GM21737 (cell line): ENCODE results near the gene UGT2B10.
"Not testable (repeated sequence)": the region's sequence is repeated elsewhere in the genome, so short reads cannot be mapped to it uniquely, and the experiment has no call there.

Experiments used
- ATAC-seq: cut with Tn5 transposase; IDR thresholded peaks from one replicate; pipeline ENCODE4 v1.9.1; 2021; ENCODE audit warnings: mild to moderate bottlenecking, moderate library complexity; ENCODE audit not compliant: unreplicated experiment

The UGT2B10 gene

DNA sequence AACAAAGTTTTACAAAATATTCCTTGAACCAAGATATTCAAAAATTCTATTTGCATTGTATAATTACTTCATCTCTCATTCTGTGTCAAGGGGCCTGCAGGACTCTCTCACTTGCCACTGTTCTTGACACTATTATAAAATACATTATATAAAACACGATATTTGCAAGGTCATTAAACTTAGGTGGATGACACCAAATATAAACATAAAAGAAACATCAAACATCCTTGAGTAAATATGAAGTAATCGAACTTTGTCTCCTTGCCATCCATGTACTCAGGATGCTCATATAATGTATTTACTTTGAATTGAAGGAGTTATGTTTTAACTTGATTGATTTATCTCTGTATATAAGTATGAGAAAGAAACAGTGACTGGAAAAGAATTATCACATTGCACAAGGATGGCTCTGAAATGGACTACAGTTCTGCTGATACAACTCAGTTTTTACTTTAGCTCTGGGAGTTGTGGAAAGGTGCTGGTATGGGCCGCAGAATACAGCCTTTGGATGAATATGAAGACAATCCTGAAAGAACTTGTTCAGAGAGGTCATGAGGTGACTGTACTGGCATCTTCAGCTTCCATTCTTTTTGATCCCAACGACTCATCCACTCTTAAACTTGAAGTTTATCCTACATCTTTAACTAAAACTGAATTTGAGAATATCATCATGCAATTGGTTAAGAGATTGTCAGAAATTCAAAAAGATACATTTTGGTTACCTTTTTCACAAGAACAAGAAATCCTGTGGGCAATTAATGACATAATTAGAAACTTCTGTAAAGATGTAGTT lies at the start of gene UGT2B10:
TSS of gene UGT2B10 (plus strand) at position 378 of the 793 bp plus-strand sequence. CDS start at position 404, 26 bp downstream.
- not testable (repeated sequence) for ATAC-seq

DNA sequence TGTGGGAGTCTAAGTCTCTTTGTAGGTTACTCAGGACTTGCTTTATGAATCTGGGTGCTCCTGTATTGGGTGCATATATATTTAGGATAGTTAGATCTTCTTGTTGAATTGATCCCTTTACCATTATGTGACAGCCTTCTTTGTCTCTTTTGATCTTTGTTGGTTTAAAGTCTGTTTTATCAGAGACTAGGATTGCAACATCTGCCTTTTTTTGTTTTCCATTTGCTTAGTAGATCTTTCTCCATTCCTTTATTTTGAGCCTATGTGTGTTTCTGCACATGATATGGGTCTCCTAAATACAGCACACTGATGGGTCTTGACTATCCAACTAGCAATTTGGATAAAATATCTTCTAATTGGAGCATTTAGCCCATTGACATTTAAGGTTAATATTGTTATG lies 44.0 kb upstream of the UGT2B10 start:
- not testable (repeated sequence) for ATAC-seq

DNA sequence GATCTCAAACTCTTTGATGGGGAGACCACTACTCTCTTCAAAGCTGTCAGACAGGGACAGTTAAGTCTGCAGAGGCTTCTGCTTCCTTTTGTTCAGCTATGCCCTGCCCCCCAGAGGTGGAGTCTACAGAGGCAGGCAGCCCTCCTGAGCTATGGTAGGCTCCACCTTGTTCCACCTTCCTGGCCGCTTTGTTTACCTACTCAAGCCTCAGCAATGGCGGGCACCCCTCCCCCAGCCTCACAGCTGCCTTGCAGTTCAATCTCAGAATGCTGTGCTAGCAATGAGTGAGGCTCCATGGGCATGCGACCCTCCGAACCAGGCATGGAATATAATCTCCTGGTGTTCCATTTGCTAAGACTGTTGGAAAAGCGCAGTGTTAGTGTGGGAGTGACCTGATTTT lies 42.1 kb upstream of the UGT2B10 start:
- no peak for ATAC-seq

DNA sequence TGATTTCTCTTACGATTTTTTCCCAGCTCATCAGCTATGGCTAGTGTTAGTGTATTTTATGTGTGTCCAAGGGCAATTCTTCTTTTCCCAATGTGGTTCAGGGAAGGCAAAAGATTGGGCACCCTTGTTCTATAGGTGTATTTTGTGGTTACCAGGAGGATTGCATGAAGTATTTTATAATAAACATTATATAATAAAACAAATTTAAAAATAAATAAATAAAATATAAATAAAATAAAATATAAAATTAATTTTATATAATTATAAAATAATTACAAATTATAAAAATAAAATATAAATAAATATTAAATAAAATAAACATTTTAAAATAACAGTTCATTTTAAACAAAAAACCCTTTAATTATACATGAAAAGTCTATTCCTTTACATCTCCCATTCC lies 35.6 kb upstream of the UGT2B10 start:
- no peak for ATAC-seq

DNA sequence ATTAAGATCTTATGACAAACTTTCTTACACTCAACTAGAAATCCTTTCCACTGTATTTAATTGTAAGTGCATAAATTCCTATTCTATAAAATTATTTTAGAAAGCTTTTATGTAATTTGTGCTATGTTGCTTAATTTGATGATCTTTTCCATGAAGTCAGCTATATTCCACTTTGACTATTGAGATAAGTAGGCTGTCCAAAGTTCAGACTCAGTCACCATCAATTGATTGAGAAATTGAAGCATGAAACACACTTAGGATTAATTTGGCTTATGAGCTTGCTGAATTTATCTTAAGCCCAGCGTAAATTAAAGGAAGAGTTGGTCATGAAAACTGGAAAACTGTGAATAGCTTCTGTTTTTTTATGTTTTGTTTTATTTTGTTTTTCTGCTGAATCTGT lies 18.7 kb upstream of the UGT2B10 start:
- no peak for ATAC-seq

DNA sequence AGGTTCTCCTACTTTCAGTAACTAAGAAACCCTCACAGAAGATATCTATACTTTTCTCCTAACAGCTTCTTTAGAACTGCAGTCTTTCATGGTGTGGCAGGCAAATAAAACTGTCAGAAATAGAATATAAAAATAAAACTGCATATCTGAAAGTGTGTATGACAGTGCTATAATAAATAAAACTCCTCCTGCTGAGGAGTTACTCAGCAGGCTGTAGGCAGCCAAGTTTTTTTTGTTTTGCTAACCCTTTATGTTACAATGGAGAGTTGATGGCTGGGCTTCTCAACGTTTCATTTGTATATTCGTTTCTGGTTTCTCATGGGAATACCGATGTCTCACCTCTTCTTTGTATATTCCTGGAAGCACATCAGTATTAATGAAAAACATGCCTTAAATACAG lies 18.2 kb upstream of the UGT2B10 start:
- ATAC-seq, result no peak

DNA sequence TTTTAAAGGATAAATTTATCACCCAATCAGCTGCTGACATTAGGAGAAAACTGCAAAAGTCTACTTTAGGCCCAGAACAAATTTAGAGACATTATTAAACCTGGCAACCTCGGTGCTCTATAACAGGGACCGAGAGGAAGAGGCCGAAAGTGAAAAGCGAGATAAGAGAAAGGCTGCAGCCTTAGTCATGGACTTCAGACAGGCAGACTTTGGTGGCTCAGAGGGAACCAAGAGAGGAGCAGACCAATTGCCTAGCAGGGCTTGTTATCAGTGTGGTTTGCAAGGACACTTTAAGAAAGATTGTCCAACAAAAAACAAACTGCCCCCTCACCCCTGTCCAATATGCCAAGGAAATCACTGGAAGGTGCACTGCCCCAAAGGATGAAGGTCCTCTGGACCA lies 12.8 kb upstream of the UGT2B10 start:
- no peak for ATAC-seq

DNA sequence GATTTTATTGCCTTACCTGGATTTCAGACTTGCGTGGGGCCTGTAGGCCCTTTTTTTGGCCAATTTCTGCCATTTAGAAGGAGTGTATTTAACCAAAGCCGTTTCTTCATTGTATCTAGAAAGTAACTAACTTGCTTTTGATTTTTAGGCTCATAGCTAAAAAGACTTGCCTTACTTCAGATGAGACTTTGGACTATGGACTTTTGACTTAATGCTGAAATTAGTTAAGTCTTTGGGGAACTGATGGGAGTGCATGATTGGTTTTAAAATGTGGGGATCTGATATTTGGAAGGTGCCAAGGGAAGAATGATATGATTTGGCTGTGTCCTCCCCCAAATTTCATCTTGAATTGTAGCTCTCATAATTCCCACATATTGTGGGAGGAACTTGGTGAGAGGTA lies 7.7 kb upstream of the UGT2B10 start:
- no peak for ATAC-seq

DNA sequence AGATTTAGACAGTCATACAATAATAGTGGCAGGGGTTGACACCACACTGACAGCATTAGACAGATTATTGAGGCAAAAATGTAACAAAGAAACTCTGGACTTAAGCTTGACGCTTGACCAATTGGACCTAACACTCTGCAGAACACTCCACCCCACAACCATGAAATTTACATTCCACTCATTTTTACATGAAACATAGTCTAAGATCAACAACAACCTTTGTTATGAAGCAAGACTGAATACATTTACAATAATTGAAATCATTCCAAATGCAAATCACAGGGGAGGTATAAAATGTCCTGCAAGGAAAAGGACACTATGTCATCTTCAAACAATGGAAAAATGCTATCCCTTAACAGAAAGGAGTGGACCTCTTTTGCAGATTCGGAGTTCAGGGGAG lies 4.9 kb upstream of the UGT2B10 start:
- ATAC-seq, result no peak

DNA sequence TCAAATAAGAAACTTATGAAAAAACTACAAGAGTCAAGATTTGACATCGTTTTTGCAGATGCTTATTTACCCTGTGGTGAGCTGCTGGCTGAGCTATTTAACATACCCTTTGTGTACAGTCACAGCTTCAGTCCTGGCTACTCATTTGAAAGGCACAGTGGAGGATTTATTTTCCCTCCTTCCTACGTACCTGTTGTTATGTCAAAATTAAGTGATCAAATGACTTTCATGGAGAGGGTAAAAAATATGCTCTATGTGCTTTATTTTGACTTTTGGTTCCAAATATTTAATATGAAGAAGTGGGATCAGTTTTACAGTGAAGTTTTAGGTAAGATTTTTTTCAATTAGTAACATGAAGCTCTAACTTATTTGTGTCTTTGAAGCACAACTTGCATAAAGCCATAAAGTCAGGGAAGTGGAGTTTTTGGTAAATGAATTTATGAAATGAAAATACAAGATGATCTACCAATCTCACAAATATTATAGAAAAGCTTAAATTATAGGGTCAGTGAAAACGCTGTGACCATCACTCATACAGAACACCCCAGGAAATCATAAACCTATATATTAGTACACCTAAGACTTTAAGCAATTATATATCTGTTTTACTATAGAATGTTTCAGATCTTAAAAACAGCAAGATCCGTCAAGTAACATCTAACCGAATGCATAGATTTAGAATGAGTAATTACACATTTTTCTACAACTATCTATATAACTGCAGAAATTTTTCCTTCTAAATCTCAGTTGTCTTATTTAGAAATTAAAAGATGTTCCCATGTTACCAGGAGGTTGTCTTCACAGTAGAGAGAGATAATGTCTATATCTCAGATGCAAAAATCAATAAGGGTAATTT lies 844 bp downstream of the UGT2B10 start:
- not testable (repeated sequence) for ATAC-seq

DNA sequence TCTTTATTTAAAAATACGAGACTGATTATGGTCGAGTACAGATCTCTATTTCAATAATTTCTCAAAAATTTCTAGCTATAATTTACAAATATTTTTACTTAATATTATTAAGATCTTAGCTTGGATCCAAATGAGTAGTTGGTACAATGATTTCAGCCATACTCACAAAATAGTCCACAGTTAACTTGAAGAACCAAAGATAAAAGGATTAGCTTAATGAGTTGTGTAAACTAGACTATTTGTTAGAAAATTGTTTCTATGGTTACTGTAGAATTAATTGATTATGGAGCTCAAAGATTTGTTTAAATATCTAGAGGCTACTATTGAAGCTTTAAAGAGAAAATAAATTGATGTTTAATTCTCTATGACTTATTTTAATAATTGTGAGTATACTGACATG lies 1.6 kb downstream of the UGT2B10 start:
- ATAC-seq, result no peak

DNA sequence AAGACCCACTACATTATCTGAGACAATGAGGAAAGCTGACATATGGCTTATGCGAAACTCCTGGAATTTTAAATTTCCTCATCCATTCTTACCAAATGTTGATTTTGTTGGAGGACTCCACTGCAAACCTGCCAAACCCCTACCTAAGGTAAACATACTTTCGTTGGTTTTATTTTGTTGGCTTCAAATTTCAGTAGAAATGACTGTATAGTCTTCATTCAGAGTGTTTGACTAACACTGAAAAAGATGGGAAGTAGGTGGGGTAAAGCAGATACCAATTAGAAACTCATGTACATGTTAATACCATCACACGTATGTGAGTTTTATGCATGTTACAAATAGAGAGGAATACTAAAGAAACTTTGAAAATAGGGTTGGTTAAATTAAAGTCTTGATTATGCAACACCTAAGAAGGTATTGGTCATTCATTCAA lies 2.3 kb downstream of the UGT2B10 start:
- ATAC-seq, result not testable (repeated sequence)

DNA sequence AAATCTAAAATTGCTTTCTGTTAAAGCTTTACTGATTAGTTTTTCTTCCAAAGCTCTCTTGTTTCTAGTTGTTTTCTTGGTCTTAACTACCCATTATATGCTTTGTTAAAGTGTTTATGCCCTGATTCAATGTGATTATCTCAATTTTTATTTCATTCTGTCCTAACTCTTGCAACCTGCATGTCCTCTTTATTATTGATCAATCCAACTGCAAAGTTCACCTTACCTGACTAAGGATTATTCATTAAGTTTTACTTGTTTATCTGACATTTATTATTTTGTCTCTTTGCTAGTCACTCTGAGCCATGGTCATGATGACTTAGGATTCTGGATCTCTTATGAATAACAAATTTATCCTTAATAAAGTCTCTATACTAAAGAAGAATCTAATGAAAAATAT lies 15.8 kb downstream of the UGT2B10 start:
- ATAC-seq, result no peak

DNA sequence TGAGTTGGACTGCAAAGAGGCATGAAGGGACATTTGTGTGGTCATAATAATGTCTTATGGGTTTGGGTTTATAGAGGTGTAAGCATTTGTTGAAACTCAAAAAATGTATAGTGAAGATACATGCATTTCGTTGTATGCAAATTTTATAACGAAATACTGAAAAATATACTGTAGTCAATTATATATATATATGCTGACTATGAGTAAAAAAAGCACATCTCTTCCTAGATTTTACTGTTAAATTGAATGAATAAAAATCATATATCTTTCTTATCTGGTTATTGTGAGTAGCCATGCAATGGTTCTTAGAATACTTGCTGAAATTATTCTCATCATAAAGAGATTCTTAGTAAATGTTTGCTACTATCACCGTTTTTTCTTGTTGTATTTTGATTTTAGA lies 34.5 kb downstream of the UGT2B10 start:
- ATAC-seq, result no peak

DNA sequence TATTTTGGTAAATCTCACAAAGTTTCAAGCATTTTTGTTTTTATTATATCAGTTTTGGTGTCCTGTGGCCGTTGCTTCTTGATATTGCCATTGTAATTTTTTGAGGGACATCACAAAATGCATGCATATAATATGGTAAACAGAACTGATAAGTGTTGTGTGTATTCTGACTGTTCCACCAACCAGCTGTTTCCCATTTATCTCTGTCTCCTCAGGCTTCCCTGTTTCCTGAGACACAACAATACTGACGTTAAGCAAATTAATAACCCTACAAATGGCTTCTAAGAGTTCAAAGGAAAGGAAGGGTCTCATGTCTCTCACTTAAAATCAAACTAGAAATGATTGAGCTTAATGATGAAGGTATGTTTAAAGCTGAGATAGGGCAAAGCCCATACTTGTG lies 40.0 kb downstream of the UGT2B10 start:
- ATAC-seq, result no peak

DNA sequence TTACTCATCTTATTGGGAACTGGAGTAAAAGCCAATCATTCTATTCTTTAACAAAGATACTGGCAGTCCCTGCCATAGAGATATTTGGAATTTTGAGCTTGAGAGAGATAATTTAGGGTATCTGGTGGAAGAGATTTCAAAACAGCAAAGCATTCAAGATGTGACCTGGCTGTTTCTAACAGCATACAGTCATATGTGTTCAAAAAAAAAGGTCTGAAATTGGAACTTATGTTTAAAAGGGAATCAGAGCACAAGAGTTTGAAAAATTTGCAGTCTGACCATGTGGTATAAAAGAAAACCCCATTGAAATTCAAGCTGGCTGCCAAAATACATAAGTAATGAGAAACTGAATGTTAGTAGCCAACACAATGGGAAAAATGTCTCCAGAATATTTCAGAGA lies 42.2 kb downstream of the UGT2B10 start:
- no peak for ATAC-seq

DNA sequence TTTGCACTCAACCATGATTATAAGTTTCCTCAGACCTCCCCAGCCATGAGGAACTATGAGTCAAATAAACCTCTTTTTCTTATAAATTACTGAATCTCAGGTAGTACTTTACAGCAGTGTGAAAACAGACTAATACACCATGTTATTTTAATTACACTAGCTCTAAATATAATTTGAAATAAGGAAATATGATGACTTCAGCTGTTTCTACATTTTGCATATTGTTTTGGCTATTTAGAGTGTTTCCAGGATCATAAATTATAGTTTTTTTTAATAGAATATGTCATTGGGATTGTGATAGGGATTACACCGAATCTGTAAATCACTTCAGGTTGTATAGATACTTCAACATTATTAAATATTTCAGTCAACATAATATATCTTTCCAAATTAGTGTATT lies 43.9 kb downstream of the UGT2B10 start:
- no peak for ATAC-seq

DNA sequence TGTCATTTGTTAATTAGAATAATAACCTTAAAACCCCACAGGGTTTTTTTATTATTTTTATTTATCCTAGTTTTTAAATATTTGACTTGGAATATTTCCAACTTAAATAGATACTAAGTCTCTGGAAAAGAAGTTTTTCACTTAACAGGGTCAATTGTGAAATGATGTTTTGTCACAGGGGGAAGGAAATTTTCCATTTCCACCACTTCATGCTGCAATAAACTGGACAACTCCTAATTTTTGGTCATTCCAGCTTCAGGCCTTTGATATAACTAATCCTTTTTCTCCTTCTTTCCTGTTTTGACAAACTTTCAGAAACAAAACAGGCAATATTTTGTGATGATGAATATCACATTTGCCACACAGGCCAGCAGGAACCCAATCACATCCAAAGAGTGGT lies 45.3 kb downstream of the UGT2B10 start:
- ATAC-seq, result no peak

DNA sequence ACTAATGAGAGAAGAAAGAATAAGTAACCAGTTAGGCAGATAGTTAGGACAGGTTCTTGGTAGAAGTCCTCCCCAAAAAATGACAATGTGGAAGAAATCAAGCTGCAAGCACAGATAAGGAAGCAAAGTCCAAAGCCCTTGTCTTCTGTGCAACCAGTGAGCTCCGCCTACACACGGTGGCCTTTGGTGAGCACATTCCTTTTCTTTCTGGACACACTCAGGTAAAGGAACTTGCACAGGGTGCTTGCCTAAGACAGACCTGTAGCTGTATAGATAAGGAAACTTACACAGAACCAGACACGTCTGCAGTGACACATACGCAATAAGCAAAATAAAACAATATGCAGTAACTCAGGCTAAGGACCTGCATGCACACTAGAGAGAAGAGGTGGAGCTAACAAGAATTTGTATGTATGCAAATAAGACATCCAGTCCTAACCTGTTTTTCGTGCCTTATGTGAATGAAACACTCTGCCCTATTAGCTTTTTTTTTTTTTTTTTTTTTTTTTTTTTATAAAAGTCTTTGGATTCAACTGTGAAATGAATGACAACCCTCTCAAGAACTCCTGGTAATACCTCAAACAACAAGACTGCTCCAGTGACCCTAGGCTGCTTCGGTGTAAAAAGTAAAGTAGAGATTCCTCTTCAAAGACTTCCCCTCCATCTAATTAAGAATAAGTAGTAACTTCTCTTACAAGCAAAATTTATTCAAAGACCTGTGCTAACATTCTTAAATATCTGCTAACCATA lies 48.8 kb downstream of the UGT2B10 start:
- ATAC-seq, result no peak

DNA sequence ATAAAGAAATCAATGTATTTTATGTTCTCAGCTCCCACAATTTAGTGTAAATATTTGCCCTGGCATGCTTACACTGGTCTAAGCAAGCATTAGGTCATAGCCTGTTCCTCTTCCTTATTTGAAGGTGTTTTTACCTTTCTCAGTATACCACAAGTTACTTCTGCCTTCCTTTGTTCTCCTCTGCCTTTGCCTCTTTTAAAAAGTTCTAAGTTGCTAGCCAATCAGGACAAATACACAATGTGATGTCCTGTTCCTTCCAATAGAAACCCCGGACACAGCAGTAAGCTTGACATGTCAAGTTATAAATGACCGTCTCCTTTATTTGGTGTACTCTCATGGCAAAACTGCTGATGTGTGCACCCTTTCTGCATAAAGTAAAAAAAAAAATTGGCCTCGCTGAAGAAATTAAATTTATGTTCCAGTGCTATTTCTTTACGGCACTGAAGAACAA lies 49.4 kb downstream of the UGT2B10 start:
- ATAC-seq, result no peak

DNA sequence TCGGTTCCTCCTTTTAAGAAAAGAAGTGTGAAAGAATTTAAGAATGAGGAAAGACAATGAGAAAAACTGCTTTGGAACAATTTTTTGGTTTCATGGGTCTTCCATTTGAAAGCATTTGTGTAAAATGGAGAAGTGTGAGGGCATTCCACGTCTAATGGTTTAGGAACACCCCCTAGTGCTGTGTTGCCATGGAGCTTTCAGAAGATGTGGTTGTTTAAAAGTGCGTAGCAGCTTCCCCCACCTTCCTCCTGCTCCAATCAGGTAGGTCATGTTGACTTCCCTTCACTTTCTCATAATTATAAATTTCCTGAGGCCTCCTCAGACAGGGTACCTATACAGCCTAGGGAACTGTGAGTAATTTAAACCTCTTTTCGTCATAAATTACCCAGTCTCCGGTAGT lies 50.0 kb downstream of the UGT2B10 start:
- no peak for ATAC-seq
